Fibroblast of villous mesenchyme (primary cell): Measurements from ENCODE around the gene RAP1GAP2. TPM values are rescaled to one million over a fixed set of nuclear protein-coding genes. Genes with fewer than 3 reads are reported as not detected.
"Not testable (repeated sequence)": the region's sequence is repeated elsewhere in the genome, so short reads cannot be mapped to it uniquely, and the experiment has no call there.

Experiments
- DNase-seq: peaks from one replicate; pipeline ENCODE4 v3.0.0-alpha.2; 2010; ENCODE audit warnings: low read depth
- H3K4me3 ChIP-seq: 2 replicates; pipeline ENCODE4 v1.5.1; 2011; ENCODE audit warnings: low read depth, mild to moderate bottlenecking, low read length
- small RNA-seq: library from RNA; depleted of rRNA; stranded (forward); fragments of <200 nt; gene quantifications from one replicate; pipeline ENCODE3, GENCODE V24; 2012
- total RNA-seq: library from RNA; depleted of rRNA; stranded (reverse); fragments of >200 nt; gene quantifications from 2 replicates; pipeline ENCODE4 v1.2.3, GENCODE V29; 2012

Gene RAP1GAP2
- total RNA-seq, 1 donor = 5.2 TPM

DNA sequence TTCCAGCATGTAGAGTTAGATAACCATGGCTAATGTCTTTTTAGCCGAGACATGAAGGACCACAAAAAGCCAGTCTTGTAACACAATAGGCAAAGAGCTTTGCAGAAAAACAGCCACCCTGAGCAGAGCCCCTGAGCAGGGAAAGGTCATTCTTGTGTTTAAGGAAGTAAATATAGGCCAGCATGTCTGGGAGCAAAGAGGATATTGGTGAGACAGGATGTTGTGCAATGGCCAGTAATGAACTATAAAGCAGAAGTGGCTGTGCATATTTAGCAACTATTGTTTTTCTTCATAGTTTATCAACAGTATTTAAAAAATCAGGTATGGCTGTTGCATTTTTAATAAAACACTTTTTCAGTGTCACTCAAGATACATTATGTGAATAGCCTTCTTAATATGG lies 269.0 kb downstream of the RAP1GAP2 start:
- H3K4me3 ChIP-seq = not testable (repeated sequence)
- peak; percentile 41 for DNase-seq

DNA sequence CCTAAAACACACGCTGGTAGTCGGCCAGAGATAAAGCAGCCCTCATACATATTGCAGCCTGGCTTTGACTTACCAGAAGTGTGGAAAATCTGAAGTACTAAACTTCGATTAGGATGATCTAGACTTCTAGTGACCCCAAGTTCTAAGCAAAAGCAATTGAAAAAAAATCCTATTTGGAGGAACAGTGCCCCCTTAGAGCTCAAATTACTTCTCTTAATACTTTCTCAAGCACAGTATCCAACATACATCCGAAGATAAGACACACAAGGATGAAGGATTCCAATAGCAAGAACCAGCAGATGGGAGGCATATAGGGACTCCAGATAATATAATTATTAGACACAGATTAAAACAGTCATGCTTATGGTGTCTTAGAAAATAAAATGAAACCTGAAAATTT lies 277.6 kb downstream of the RAP1GAP2 start:
- DNase-seq, H3K4me3 ChIP-seq: not testable (repeated sequence)

Small RNA genes within 50 kb of the gene (small RNA-seq; reads per million reads assigned to genes)
- gene MIR1253 (not detected), gene hsa-mir-1253 (not detected)

Other genes starting within 250 kb of the RAP1GAP2 start
- 101 and 141 TPM in 2 replicates for gene PAFAH1B1, start 202.8 kb upstream of the RAP1GAP2 start, total RNA-seq
- 36.7 and 42.7 TPM in 2 replicates for gene CLUH, start 84.7 kb upstream of the RAP1GAP2 start, total RNA-seq
- gene CCDC92B, start 46.8 kb upstream of the RAP1GAP2 start, total RNA-seq = not detected in 2 replicates